ENCODE measurements around the gene GPRC5B.

DNA sequence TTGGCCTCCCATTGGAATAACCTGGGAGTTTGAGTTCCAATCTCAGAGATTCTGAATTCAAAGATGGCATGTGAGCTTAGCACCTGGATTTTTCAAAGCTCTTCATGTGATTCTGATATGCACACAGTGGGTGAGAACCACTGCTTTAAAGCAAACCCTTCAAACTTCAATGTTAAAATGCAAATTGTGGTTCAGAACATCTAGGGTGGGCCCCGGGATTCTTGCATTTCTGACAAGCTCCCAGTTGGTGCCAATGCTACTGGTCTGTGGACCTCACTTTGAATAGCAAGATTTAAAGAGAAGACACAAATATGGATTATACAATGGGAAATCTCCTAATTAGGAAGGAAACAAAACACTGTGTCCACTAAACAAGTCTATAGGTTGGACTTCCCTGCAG, 43.8 kb upstream of the GPRC5B start:
- TF ChIP-seq, protein P1, sequence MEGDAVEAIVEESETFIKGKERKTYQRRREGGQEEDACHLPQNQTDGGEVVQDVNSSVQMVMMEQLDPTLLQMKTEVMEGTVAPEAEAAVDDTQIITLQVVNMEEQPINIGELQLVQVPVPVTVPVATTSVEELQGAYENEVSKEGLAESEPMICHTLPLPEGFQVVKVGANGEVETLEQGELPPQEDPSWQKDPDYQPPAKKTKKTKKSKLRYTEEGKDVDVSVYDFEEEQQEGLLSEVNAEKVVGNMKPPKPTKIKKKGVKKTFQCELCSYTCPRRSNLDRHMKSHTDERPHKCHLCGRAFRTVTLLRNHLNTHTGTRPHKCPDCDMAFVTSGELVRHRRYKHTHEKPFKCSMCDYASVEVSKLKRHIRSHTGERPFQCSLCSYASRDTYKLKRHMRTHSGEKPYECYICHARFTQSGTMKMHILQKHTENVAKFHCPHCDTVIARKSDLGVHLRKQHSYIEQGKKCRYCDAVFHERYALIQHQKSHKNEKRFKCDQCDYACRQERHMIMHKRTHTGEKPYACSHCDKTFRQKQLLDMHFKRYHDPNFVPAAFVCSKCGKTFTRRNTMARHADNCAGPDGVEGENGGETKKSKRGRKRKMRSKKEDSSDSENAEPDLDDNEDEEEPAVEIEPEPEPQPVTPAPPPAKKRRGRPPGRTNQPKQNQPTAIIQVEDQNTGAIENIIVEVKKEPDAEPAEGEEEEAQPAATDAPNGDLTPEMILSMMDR (IDR thresholded peaks at IDR 0.05) = no peak
- no peak for TF ChIP-seq POLR2A (IDR thresholded peaks at IDR 0.05)

Data from thyroid gland (tissue), 4 donors.